ENCODE results near the gene LEPROT.

- TF ChIP-seq ZNF473 (tag by site-specific recombination; IDR thresholded peaks at IDR 0.05) (no peak), CTCF (tag by site-specific recombination; IDR thresholded peaks at IDR 0.05) (no peak), ZSCAN4 (tag by site-specific recombination; IDR thresholded peaks at IDR 0.05) (no peak), ZSCAN5A (tag by site-specific recombination; IDR thresholded peaks at IDR 0.05) (no peak), ZNF18 (tag by site-specific recombination; IDR thresholded peaks at IDR 0.05) (no peak), ZNF561 (tag by site-specific recombination; IDR thresholded peaks at IDR 0.05; ENCODE audit: borderline replicate concordance) (no peak), BCL11B (tag by site-specific recombination; IDR thresholded peaks at IDR 0.05; ENCODE audit: low read depth) (no peak), PBX3 (CRISPR knock-in tag; IDR thresholded peaks at IDR 0.05) (no peak)
These were observed 51.4 kb downstream of the LEPROT start for GRCh38 chr1:65471861-65472332.

Data from HEK293 (cell line).